RWPE2 (cell line): ENCODE measurements around the gene GAS2L1.
A peak's percentile ranks its signal among the peaks of the same experiment; 100 is the strongest.

Source experiments
- ATAC-seq: fragments of 200-7000 bp; cut with Tn5 transposase; 3 replicates; pipeline ENCODE4 v1.9.1; 2021; ENCODE audit warnings: low read depth
- DNase-seq: peaks from one replicate; pipeline ENCODE4 v3.0.0-alpha.2; 2020; ENCODE audit warnings: low spot score
- H3K27ac ChIP-seq: fragments of 450-650 bp; 2 replicates; pipeline ENCODE4 v1.5.1; 2017; ENCODE audit warnings: mild to moderate bottlenecking; ENCODE audit not compliant: poor library complexity, severe bottlenecking
- H3K27me3 ChIP-seq: fragments of 250-450 bp; sonication (Bioruptor Pico); 2 replicates; pipeline ENCODE4 v1.5.1; 2021; ENCODE audit warnings: mild to moderate bottlenecking, moderate library complexity; ENCODE audit not compliant: insufficient read depth, poor library complexity, severe bottlenecking
- H3K36me3 ChIP-seq: fragments of 250-450 bp; sonication (Bioruptor Pico); 2 replicates; pipeline ENCODE4 v1.5.1; 2020; ENCODE audit warnings: low read depth, mild to moderate bottlenecking, moderate library complexity
- H3K4me1 ChIP-seq: fragments of 250-450 bp; sonication (Bioruptor Pico); 2 replicates; pipeline ENCODE4 v1.5.1; 2021; ENCODE audit warnings: mild to moderate bottlenecking, moderate library complexity; ENCODE audit not compliant: insufficient read depth, poor library complexity, severe bottlenecking
- H3K4me3 ChIP-seq: fragments of 250-450 bp; sonication (Bioruptor Pico); 2 replicates; pipeline ENCODE4 v1.5.1; 2021; ENCODE audit warnings: mild to moderate bottlenecking, moderate library complexity; ENCODE audit not compliant: severe bottlenecking
- H3K9me3 ChIP-seq: fragments of 250-450 bp; sonication (Bioruptor Pico); 2 replicates; pipeline ENCODE4 v1.5.1; 2021; ENCODE audit warnings: mild to moderate bottlenecking, moderate library complexity; ENCODE audit not compliant: severe bottlenecking
- TF ChIP-seq, protein P1 (sequence below): fragments of 450-650 bp; IDR thresholded peaks from one replicate; pipeline ENCODE4 v1.5.1; 2017; ENCODE audit warnings: mild to moderate bottlenecking, moderate library complexity; ENCODE audit not compliant: poor library complexity, severe bottlenecking

Gene GAS2L1

DNA sequence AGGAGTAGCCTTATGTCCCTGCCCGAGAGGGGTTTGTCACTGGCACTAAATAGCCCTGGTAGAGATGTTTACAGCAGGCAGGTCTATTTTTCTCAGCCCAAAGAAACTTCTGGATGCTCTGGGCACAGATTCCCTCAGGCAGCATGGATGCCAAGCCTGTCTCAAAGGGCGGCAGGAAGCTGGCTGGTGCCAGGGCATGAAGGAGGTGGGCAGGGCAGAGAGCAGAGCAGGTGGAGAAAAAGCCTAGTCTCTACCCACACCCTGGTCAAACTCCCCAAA is 4.1 kb upstream of the GAS2L1 start:
- TF ChIP-seq, protein P1, sequence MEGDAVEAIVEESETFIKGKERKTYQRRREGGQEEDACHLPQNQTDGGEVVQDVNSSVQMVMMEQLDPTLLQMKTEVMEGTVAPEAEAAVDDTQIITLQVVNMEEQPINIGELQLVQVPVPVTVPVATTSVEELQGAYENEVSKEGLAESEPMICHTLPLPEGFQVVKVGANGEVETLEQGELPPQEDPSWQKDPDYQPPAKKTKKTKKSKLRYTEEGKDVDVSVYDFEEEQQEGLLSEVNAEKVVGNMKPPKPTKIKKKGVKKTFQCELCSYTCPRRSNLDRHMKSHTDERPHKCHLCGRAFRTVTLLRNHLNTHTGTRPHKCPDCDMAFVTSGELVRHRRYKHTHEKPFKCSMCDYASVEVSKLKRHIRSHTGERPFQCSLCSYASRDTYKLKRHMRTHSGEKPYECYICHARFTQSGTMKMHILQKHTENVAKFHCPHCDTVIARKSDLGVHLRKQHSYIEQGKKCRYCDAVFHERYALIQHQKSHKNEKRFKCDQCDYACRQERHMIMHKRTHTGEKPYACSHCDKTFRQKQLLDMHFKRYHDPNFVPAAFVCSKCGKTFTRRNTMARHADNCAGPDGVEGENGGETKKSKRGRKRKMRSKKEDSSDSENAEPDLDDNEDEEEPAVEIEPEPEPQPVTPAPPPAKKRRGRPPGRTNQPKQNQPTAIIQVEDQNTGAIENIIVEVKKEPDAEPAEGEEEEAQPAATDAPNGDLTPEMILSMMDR: no peak
- Histone ChIP-seq H3K9me3 (no peaks in the 10 kb centered on the region), H3K4me1 (no peaks in the 10 kb centered on the region), H3K27ac (no peak overlapping the region), H3K36me3 (peaks cover 31% of the 10 kb centered on the region), H3K27me3 (no peaks in the 10 kb centered on the region), H3K4me3 (no peak overlapping the region)
- ATAC-seq (no peak), DNase-seq (no peak)

DNA sequence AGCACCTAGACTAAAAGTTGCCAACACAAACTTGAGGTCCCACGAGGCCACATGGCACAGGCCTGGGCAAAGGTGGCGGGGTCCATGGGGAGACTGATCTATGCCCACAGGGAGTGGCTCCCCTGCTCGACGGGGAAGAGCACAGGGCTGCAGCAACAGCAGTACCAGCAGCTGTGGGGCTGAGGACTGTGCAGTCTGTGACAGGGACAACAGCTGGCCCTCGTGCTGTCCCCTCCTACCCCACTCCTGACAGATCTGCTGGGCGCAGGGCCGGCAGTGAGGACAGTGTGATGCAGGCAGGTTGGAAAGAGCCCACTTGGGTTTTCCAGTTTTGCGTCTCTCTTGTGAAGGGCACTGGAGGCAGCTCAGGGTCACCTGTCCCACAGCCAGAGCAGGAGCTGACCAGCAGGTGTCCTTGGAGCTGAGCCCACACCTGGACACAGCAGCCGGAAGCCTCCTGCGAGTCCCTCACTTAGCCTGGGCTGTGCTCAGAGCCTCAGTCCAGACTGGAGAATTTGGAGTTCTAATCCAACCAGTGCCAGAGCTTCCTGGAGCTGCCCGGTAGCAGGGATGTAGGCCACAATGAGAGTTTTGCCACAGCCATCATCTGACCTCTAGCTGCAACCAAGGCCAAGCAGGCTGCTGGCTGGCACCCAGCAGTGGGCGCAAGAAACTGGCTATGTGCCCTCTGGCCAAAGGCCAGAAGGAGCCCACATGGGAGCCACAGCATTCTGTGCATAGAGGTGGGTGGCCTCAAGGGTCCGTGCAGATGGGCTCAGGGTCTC is 3.6 kb upstream of the GAS2L1 start:
- H3K27ac ChIP-seq: no peak overlapping the region
- TF ChIP-seq, protein P1: no peak
- no peaks in the 10 kb centered on the region for H3K9me3 ChIP-seq
- ATAC-seq (no peak), DNase-seq (no peak)
- peaks cover 26% of the 10 kb centered on the region for H3K36me3 ChIP-seq
- no peak overlapping the region for H3K4me3 ChIP-seq
- peaks cover 2% of the 10 kb centered on the region for H3K4me1 ChIP-seq
- H3K27me3 ChIP-seq: no peaks in the 10 kb centered on the region

DNA sequence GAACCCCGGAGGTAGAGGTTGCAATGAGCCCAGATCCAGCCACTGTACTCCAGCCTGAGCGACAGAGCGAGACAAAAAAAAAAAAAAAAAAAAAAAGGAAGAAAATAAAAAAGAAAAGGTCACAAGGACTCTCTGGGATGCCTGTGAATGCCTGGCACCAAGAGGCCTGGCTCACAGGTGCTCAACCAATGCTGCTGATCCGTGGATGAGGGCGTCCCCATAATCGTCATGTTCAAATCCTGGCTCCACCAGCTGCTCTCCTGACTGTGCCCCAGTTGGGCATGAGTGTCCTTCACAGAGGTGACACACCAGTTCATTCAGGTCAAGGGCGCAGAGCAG is 645 bp upstream of the GAS2L1 start:
- Histone ChIP-seq H3K27me3 (no peaks in the 10 kb centered on the region), H3K36me3 (no peaks in the 10 kb centered on the region), H3K4me3 (peak overlapping the region; percentile 60), H3K4me1 (peaks cover 19% of the 10 kb centered on the region), H3K9me3 (no peaks in the 10 kb centered on the region), H3K27ac (peak overlapping the region; percentile 76)
- DNase-seq (no peak), ATAC-seq (no peak)
- TF ChIP-seq, protein P1: no peak

DNA sequence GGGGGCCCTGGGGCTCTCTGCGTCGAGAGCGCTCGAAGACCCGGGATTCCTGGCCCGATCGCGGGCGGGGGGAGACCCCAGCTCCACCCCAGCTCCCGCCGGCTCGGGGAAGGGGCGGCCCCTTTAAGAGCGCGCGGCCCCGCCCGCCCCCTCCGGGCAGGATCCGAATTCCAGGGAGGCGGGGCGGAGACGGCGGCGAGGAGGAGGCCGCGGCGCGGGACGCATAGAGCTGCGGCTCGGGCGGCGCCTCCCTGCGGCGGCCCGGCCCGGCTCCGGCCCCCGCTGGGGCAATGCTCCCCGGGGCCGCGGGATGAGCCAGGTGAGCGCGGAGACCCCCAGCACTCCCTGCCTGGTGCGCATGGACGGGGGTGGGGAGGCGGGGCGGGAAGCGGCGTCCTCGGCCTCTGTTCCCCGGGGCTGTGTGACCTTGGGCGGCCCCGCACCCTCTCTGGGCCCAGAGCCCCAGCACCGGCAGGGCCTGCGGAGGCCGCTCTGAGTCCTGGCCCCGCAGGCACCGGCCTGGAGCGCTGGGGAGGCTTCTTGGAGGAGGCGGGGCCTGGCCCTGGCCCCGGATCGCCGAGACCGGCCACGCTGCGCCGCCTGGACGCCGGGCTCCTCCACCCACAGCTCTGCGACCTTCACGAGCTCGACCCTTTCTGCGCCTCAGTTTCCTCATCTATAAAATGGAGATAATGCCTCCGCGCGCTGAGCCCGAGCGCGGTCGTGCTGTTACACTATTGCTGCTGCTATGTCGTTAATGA is 565 bp downstream of the GAS2L1 start:
- TF ChIP-seq, protein P1: no peak
- H3K4me3 ChIP-seq: peak overlapping the region; percentile 60
- no peaks in the 10 kb centered on the region for H3K27me3 ChIP-seq
- H3K9me3 ChIP-seq: no peaks in the 10 kb centered on the region
- no peaks in the 10 kb centered on the region for H3K36me3 ChIP-seq
- DNase-seq (no peak), ATAC-seq (peak; percentile 58)
- H3K4me1 ChIP-seq: peaks cover 22% of the 10 kb centered on the region
- peak overlapping the region; percentile 76 for H3K27ac ChIP-seq
